Measurements from ENCODE around the gene SRD5A1.

Gene SRD5A1

GRCh38 chr5:6686915-6687409, 53.7 kb downstream of the SRD5A1 start:
- DNase-seq, result no peak

GRCh38 chr5:6687505-6687904, 54.3 kb downstream of the SRD5A1 start:
- no peak for DNase-seq

- no peak for DNase-seq
Measured at GRCh38 chr5:6692906-6693305, 59.7 kb downstream of the SRD5A1 start.

DNA sequence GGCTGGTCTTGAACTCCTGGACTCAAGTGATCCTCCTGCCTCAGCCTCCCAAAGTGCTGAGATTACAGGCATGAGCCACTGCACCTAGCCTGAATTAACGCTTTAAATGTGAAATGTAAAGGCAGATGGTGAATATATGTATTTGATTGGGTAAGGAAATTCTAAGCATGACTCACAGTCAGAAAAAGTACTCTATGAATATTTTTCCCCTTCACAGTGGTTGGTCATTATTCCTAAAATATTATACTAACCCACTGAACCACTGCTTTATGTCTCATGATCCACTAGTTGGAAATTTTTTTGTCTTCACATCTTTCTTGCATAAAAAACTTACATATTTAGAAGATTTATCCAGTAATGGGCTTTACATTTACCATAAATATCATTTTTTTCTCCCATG, 65.5 kb downstream of the SRD5A1 start:
- DNase-seq, result no peak

- DNase-seq, result no peak
Measured at GRCh38 chr5:6699357-6699756, 66.1 kb downstream of the SRD5A1 start.

DNA sequence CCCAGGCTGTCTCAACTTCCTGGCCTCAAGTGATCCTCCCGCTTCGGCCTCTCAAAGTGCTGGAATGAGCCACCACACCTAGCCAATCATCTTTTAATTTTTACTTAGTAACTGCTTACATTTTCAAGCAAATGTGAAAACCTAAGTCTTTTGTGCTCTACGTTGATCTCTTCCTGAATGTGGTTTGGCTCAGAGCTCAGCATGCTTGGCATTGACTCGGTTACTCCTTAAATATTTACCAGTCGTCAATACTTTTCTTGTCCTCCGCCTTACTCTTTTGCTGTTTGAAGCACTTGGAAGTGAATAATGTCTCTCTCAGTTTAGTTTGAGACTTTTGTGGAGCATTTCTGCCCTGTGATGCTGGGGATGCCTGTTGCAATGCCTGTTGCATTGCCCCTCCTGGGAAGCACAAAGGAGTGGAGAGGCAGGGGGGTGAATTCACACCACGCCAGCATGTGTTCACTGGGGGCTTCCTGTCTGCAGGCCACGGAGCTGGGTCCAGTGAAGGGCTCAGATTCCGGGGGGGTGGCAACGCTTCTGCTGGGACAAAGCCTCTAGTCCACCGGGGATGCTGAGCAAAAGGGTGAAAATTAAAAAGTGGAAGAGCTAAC, 66.9 kb downstream of the SRD5A1 start:
- no peak for DNase-seq

GRCh38 chr5:6700685-6701355, 67.6 kb downstream of the SRD5A1 start:
- DNase-seq, result no peak

DNA sequence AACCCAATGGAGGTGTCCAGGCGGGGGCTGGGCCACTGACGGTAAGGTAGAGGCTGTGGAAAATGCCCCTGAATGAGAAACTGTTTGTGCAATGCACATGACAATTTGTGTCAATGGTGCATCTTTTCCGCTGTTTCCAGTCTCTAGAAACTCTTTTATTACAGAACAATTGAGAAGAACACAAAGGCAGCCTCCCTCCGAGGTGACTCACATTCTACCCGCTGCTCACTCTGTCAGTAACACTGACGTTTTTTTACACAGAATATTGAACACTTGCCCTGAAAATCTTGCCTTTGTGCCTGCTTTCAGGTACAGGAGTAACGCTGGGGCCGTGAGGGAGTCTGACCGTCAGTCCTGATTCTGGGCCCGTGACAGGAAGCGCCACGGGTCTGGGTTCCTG, 68.3 kb downstream of the SRD5A1 start:
- no peak for DNase-seq

DNA sequence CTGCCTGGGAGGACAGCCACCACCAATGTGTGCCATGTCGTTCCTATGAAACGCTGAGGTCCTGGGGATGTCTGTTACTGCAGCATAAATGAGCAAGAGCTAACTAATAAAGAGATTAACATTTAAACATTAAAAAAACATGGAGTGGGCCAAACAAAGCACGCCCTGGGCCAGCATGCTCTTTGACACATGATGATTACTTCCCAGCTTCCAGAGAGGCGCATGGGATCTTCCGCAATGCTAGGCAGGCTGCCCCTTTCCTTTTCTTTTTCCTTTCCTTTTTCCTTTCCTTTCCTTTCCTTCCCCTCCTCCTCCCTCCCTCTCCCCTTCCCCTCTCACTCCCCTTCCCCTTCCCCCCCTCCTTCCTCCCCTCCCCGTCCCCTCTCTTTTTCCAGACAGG, 69.4 kb downstream of the SRD5A1 start:
- DNase-seq, result no peak

DNA sequence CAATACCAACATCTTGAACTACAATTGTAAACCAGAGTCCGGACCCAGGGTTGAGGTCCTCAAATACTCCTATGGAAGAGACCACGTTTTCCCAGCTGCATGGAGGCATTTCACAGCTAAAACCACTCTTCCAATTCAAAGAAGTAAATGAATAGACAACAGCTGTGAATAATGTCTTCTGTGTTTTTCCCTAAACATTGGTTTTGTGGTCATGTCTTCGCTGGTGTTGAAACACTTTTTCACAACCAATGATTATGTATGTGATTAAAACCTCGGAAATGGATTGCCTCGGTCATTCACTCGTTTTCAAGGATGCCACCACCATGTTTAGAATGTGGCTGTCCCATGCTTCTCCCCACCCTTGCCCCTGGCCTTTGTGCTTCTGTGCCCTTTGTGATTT, 70.6 kb downstream of the SRD5A1 start:
- no peak for DNase-seq

DNA sequence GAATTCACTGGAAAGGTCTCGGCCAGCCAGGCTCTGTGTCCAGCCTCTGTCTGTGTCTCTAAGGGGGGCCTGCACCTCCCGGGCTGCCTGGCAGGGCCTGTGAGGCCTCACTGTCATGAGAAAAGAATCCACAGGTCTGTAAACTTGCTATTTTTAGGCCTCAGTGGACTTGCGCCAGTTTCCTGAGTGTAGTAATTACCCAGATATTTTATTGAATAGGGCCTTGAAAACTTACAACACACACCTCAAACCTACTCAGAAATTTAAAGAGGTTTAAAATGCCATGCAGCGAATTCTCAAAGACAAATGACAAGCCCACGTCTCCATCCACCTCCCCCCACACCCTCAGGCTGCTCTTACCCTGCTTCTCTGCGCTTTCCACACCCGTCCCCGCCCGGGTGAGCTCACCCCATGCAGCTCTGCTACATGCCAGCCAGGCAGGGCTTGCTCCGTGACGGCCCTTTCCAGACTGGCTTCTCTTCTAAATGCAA, 71.2 kb downstream of the SRD5A1 start:
- no peak for DNase-seq

- DNase-seq, result no peak
Measured at GRCh38 chr5:6705088-6705487, 71.8 kb downstream of the SRD5A1 start.

DNA sequence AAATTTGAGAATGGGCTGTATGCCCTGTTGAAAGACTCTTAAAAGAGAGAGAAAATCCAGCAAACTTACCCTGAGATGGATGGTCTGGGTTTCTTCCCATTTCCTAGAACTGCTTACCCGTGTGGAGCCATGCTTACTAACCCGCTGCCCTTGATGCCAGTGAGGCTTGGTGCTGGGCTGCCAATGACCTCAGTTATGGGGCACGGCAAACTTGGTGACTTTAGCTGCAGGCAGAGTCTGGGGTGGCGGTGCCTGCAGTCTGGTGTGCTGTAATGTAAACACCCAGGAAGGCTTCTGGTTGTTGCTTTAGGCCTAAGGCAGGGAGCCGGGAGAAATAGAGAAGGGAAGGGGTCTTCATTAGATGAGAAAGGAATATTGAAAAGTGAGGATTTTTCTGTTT, 72.7 kb downstream of the SRD5A1 start:
- no peak for DNase-seq

- no peak for DNase-seq
Measured at GRCh38 chr5:6707852-6708251, 74.6 kb downstream of the SRD5A1 start.

DNA sequence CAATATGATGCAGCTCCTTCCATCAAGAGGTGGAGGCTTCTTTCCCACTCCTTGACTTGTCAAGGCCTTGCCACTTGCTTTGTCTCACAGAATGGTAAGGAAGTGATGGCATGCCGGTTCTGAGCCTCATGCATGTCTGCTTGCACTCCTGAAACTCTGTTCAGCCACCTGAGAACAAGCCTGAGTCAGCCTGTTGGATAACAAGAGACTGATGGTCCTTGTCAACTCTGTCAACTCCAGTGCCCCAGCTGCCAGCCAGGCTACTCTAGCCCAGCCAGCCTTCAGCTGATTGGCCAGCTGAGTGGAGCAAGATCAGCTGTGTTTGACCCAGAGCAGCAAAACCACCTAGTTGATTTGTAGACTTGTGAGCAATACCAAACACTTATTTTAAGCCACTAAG, 75.6 kb downstream of the SRD5A1 start:
- no peak for DNase-seq

DNA sequence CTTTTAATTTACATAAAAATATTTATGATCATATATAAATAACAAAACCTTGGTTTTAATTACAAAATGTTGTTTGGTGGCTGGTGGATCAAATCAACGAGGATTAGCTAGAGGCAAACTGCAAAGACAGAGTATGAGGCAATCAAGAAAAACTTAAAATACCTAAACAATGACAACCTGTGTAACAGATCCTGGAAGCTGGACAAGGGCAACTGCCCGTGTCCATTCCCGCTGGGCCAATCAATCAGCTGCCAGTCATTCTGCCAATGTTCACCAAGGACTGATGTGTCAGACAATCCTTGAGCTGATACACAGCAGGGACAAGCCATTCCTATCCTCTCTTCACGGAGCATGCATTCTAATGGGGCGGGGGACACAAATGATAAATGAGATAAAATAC, 76.8 kb downstream of the SRD5A1 start:
- DNase-seq, result no peak

DNA sequence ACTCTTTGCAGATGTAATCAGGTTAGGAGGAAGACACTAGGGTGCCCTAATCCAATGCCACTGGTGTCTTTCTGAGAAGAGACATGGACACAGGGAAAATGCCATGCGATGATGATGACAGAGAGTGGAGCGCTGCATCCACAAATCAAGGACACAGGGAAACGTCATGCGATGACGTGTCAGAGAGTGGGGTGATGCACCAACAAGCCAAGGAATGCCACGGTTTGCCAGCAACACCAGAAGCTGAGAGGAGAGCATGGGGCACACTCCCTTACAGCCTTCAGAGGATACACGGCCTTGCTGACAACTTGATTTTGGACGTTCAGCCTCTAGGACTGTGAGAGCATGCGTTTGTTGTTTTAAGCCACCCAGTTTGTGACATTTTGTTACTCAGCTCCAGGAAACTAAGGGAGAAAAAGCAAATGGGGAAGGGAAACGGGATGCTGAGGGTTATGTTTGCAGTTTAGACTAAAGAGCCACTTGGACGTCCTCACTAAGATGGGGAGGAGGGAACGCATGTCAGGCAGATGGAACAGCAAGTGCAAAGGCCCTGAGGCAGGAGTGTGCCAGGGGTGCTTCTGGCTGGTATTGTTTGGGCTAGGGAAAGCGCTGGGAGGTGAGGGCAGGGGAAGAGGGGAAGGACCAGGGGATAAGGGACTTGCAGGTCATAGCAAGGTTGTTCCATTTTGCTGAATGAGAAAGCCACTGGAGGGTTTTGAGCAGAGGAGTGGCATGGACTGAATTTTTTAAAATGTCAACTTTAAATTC, 77.5 kb downstream of the SRD5A1 start:
- DNase-seq, result no peak

GRCh38 chr5:6711409-6712141, 78.3 kb downstream of the SRD5A1 start:
- no peak for DNase-seq

- DNase-seq, result peak; percentile 58 to 77
Measured at GRCh38 chr5:6712142-6712576, 78.9 kb downstream of the SRD5A1 start.

GRCh38 chr5:6712577-6713273, 79.5 kb downstream of the SRD5A1 start:
- peak; percentile 99 to 100 for DNase-seq

- DNase-seq, result peak in 1 of 2 experiments; percentile 47
Measured at GRCh38 chr5:6713274-6714225, 80.3 kb downstream of the SRD5A1 start, which contains the start of gene TENT4A. Gene TENT4A (plus strand): TSS chr5:6713432. CDS start chr5:6713984, 552 bp downstream.

All from NCI-H2081 (cell line).